Mesothelial cell of epicardium (in vitro differentiated cells): Measurements from ENCODE around the gene CLDN19. TPM values are rescaled to one million over a fixed set of nuclear protein-coding genes. Genes with fewer than 3 reads are reported as not detected.
"Not testable (repeated sequence)": the region's sequence is repeated elsewhere in the genome, so short reads cannot be mapped to it uniquely, and the experiment has no call there.

ENCODE experiments used
- DNase-seq, 2 experiments: peaks; one replicate each; pipeline ENCODE4 v3.0.0; 2021; ENCODE audit warnings: low spot score in 2 of 2; ENCODE audit not compliant: unreplicated experiment in 2 of 2
- H3K27ac Mint-ChIP-seq: 2 replicates; pipeline ENCODE4 v1.8.0; 2021; ENCODE audit warnings: mixed read lengths
- H3K27me3 Mint-ChIP-seq: 2 replicates; pipeline ENCODE4 v1.8.0; 2021; ENCODE audit warnings: low read depth, mixed read lengths
- H3K36me3 Mint-ChIP-seq: 2 replicates; pipeline ENCODE4 v1.8.0; 2021; ENCODE audit warnings: mixed read lengths
- H3K4me1 Mint-ChIP-seq: 2 replicates; pipeline ENCODE4 v1.8.0; 2021; ENCODE audit warnings: mixed read lengths
- H3K4me3 Mint-ChIP-seq: 2 replicates; pipeline ENCODE4 v1.8.0; 2021; ENCODE audit warnings: mild to moderate bottlenecking, moderate library complexity, mixed read lengths
- H3K9me3 Mint-ChIP-seq: 2 replicates; pipeline ENCODE4 v1.8.0; 2021; ENCODE audit warnings: mixed read lengths
- CTCF ChIP-seq: fragments of 200-600 bp; sonication (generic); IDR thresholded peaks from one replicate; pipeline ENCODE4 v1.5.0; 2021; ENCODE audit warnings: antibody characterized with exemption; ENCODE audit not compliant: unreplicated experiment
- total RNA-seq: library from RNA; stranded (reverse); gene quantifications from 3 replicates; pipeline ENCODE4 v1.2.1, GENCODE V29; 2021

Gene CLDN19
- total RNA-seq, 1 donor from 2014 or later = 1.6 TPM

- Mint-ChIP-seq H3K4me3 (no peak overlapping the region), H3K27ac (no peak overlapping the region), H3K27me3 (no peaks in the 10 kb centered on the region), H3K36me3 (no peaks in the 10 kb centered on the region), H3K9me3 (no peaks in the 10 kb centered on the region), H3K4me1 (no peaks in the 10 kb centered on the region)
- no peak for DNase-seq
- TF ChIP-seq CTCF = no peak
These were observed 6.4 kb downstream of the CLDN19 start for GRCh38 chr1:42733415-42734200.

GRCh38 chr1:42732126-42732680 lies 7.8 kb downstream of the CLDN19 start:
- Mint-ChIP-seq H3K36me3 (no peaks in the 10 kb centered on the region), H3K4me1 (no peaks in the 10 kb centered on the region), H3K27ac (no peak overlapping the region), H3K27me3 (no peaks in the 10 kb centered on the region), H3K9me3 (no peaks in the 10 kb centered on the region), H3K4me3 (no peak overlapping the region)
- DNase-seq = no peak
- TF ChIP-seq CTCF = no peak

- Mint-ChIP-seq H3K4me3 (no peak overlapping the region), H3K36me3 (no peaks in the 10 kb centered on the region), H3K27me3 (no peaks in the 10 kb centered on the region), H3K27ac (no peak overlapping the region), H3K9me3 (no peaks in the 10 kb centered on the region), H3K4me1 (no peaks in the 10 kb centered on the region)
- TF ChIP-seq CTCF = no peak
- DNase-seq = no peak
These were observed 8.5 kb downstream of the CLDN19 start for GRCh38 chr1:42731585-42731984.

GRCh38 chr1:42730988-42731387 lies 9.0 kb downstream of the CLDN19 start:
- no peaks in the 10 kb centered on the region for H3K36me3 Mint-ChIP-seq
- DNase-seq = no peak

GRCh38 chr1:42730002-42730401 lies 10.0 kb downstream of the CLDN19 start:
- no peaks in the 10 kb centered on the region for H3K36me3 Mint-ChIP-seq
- no peak for TF ChIP-seq CTCF
- no peaks in the 10 kb centered on the region for H3K27me3 Mint-ChIP-seq
- H3K9me3 Mint-ChIP-seq = no peaks in the 10 kb centered on the region
- H3K27ac Mint-ChIP-seq = no peak overlapping the region
- DNase-seq = no peak
- H3K4me3 Mint-ChIP-seq = no peak overlapping the region
- H3K4me1 Mint-ChIP-seq = no peaks in the 10 kb centered on the region

More at GRCh38 chr1:42730988-42731387, 9.0 kb downstream of the CLDN19 start:
- no peak for TF ChIP-seq CTCF
- no peak overlapping the region for H3K27ac Mint-ChIP-seq
- no peaks in the 10 kb centered on the region for H3K27me3 Mint-ChIP-seq
- no peaks in the 10 kb centered on the region for H3K4me1 Mint-ChIP-seq
- H3K9me3 Mint-ChIP-seq = no peaks in the 10 kb centered on the region
- no peak overlapping the region for H3K4me3 Mint-ChIP-seq

GRCh38 chr1:42725820-42726219 lies 14.2 kb downstream of the CLDN19 start:
- DNase-seq, H3K27ac Mint-ChIP-seq, H3K27me3 Mint-ChIP-seq, H3K4me3 Mint-ChIP-seq, H3K4me1 Mint-ChIP-seq, H3K9me3 Mint-ChIP-seq: not testable (repeated sequence)
- H3K36me3 Mint-ChIP-seq = peaks cover 11% of the 10 kb centered on the region
